NCI-H2196 treated with DMSO at 0.1 percent for 48 hours (cell line): Measurements from ENCODE around the gene GDPD5.

Source experiments
- DNase-seq: peaks from one replicate; lab custom pipeline; 2025; ENCODE audit not compliant: unreplicated experiment; lab: John Stamatoyannopoulos, UW

GDPD5 gene

DNA sequence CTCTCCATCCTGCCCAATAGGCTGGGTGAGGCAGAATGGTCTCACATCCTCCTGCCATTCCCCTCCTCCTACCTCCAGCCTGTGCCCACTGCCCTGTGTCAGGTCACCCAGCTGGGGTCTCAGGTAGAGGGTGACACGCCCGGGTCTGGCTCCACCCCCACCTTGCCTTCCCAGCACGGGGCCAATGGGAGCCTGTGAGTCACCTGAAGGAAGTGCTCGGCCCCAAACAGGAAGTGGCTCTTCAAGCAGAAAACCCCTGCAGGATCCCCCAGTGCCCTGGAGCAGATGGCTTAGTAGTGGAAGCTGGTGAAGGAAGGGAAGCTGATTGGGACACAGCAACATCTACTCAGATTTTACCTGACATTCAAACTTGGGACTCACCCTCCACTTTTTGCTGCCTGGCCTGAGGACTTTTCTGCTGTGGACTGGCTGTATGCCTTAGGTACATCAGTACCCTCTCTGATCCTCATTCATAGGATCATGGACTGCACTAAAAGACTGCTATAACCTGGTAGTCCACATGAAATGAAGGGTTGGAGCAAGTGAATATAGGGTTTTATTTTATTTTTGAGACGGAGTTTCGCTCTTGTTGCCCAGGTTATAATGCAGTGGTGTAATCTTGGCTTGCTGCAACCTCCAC lies 33.4 kb downstream of the GDPD5 start:
- no peak for DNase-seq

DNA sequence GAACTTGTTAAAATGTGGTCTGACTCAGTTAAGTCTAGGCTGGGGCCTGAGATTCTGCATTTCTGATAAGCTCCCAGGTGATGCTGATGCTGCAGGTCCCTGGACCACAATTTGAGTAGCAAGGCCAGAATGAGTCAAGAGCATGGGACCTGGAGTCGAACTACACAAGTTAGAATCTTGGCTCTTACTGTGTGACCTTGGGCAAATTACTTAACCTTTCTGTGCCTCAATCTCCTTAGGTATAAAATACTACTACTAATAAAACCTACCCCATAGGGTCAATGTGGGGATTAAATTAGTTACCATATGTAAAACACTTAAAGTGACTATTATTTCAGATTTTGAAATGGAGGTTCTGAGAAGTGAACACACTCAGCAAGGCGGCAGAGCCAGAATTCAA lies 34.3 kb downstream of the GDPD5 start:
- DNase-seq: no peak

DNA sequence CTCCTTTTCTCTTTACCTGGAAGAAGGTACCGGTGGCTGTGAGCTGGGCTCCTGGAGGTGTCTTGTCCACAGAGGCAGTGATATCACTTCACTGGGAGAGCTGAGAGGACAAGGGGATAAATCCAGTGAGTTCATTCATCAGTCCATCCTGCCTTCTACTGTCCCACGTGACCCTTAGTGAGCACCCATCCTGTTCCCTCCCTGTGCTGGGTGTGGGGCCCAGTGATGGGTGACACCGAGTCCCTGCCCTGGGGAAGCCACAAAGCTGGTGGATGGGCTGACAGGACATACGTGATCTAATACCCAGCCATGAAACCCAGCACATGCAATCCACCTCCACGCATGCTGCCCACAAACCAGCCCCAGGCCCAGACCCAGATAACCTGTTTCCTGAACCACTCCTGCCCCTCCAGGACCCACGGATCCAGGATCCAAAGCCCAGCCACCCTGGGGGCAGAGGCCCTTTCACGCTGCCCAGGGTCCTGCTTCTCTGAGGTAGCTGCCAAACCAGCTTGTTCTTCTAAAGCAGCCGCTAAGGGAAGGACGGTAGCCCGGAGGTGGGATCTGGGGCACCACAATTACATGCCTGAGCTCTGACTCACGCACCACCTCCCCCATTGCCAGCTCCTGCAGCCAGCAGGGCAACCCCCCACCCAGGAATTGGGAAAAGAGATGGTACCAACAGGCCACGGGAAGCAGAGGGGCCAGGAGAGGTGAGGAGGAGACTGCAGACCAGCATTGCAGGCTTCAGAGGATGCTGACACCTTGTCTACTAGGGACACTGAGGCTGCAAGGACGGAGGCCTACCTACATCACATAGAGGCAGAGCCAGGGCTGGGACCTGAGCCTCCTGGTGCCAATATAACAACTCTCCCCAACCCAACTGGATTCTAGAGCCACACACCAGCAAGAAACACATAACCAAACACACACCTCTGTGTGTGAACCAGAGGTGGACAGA lies 35.2 kb downstream of the GDPD5 start:
- no peak for DNase-seq

DNA sequence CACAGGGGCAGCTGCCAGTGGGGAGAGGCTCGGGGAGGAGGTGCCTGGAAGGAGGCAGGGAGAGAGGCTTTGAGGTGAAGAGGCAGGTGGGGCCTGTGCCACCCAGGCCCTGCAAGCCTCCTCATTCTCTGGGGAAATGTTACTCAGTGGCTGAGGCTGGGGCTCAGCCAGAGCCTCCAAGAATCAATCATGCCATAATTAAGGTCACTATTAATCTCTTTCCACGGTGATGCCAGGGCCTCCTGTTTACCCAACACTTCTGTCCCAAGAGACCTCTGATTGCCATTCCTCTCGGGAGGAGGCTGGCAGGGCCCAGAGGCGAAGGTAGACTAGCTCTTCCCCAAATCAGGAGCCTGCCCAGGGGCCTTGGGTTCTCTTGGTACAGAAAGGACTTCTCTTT lies 38.4 kb downstream of the GDPD5 start:
- DNase-seq: no peak

DNA sequence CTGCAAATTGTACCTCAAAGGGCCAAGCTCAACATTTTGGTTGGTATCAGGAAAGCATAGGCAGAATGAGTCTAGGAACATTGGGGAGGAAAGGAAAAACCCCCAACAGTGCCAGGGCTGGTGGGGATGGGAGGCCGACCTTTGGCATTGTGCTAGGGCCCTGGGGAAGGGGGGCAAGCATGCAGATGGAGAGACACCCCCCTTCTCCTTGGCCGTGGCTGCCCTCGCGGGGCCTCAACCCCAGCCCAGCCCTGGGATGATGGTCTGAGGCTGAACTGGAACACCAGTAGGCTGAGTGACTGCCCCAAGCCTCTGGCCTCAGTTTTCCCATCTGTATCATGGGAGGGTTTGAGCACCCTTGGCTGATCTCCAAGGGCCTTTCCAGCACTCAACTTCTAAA lies 40.0 kb downstream of the GDPD5 start:
- no peak for DNase-seq

DNA sequence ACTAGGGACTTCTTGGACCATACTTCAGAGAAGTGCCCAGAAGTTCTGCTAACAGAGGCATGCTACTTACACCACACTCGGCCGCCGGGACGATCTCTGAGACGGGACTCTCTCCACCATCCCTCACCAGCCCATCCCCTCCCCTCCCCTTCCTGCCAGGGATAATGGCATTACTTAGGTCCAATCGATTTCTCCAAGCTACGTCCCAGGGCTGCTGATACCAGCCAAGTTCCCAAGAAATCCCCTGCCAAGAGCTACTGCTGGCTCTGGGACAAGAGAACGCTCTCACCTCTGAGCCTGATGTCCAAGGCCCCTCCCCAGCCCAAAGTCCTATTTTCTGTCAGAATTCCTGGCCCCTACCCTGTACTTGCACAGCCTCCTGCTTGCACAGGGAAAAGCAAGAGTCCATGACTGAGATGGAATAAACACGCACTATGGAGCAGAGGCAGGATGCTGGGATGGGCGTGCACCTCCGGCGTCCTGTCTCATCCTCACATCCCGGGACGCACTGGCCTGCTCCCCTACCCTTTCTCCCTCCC lies 42.7 kb downstream of the GDPD5 start:
- no peak for DNase-seq

DNA sequence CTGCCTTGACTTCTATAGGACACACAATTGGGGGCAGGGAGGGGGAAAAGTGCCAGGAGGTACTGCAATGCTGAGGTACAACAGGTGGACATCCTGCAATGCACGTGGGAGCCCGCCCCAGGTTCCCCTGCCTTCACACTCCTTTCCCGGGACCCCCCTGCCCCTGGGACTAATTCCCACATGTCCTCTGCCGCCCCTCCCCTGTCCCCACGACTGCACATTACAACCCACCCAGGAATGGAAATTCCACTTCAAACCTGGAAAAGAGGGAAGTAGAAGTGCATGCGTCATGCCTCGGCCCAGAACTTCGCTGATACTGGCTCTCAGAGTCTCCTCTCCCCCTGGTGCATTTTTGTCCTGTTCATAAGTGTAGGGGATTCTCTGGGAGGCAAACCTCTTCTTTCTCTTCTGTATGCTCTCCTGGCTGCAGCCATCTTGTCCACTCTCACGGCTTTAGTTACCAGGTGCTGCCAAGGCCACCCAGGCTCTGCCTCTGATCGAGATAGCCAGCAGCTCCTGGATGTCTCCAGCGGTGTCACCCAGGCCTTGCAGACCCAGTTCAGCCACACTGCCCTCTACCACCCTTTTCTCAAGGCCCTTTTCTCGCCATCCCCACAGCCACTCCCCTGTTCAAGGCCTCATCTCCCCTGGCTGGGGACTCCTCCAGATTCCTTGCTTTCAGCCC lies 43.7 kb downstream of the GDPD5 start:
- DNase-seq: no peak

DNA sequence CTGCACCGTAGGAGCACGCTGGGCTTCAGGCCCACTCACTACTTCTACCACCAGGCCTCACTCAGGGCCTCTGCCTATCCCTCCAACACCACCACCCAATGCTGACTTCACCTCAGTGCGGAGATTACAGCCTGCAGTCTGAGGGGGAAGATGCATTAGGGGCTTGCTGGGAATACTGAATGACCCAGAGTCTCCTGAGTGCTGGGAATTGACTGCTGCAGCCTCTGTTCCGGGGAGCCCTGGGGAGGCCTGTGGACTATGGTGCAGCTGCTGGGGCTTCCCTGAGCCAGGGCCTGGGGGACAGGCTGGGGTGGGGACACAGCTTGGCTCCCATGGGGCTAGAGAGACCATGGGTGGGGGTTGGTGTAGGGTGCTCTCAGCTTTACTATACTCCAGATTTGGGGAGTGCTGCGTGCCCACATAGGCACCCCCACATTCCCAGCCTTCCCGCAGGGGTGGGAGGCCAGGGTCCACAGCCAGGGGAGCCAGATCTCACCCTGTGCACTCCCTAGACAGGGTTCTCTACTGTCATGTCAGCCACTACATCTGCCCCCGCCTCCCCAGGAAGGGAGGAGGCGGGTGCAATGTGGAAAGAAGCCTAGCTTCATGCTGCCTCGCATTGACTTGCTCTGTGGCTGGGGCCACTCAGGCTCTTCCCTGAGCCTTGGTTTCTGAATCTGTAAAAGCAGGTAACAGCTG lies 44.4 kb downstream of the GDPD5 start:
- no peak for DNase-seq

DNA sequence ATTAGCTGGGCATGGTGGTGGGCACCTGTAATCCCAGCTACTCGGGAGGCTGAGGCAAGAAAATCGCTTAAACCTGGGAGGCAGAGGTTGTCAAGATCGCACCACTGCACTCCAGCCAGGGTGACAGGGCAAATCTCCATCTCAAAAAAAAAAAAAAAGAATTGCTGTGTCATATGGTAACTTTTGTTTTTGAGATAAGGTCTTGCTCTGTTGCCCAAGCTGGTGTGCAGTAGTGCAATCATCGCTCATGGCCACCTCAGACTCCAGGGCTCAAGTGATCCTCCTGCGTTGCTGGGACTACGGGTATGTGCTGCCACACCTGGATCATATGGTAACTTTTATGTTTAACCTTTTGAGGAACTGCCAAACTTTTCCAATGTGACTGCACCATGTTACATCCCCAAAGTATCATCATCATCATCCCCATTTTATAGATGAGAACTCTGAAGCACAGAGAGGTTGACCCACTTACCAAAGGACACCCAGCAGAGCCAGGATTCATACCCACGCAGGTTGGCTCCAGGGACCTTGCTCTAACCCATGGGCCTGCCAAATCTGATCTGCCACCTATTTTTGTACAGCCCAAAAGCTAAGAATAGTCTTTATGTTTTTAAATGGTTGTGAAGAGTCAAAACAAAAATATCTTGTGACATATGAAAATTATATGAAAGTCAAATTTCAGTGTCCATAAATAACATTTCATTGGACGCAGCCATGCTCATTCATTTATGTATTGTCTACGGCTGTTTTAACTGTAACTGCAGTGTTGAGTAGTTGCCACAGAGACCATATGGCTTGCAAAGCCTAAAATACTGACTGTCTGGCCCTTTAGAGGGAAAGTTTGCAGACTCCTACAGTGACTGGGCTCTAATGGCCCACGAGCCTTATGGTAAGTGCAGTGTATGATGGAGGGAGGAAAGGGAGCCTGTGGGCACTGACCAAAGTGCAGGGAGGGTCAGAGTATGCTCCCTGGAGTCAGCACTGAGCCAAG lies 45.3 kb downstream of the GDPD5 start:
- no peak for DNase-seq

DNA sequence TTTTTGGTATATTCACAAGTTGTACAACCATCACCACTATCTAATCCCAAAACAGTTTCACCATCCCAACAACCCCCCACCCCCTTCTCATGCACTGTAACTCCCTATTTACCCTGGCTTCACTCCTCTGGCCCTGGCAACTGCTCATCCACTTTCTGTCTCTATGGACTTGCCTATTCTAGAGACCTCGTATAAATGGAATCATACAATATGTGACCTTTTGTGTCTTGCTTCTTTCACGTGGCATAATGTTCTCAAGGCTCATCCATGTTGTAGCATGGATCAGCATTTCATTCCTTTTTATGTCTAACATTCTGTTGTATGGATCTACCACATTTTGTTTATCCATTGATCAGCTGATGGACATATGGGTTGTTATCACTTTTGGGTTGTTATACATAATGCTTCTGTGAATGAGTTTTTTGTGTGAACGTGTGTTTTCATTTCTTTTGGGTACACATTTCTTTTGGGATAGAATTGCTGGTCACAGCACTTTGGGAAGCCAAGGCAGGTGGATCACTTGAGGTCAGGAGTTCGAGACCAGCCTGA lies 46.1 kb downstream of the GDPD5 start:
- no peak for DNase-seq

DNA sequence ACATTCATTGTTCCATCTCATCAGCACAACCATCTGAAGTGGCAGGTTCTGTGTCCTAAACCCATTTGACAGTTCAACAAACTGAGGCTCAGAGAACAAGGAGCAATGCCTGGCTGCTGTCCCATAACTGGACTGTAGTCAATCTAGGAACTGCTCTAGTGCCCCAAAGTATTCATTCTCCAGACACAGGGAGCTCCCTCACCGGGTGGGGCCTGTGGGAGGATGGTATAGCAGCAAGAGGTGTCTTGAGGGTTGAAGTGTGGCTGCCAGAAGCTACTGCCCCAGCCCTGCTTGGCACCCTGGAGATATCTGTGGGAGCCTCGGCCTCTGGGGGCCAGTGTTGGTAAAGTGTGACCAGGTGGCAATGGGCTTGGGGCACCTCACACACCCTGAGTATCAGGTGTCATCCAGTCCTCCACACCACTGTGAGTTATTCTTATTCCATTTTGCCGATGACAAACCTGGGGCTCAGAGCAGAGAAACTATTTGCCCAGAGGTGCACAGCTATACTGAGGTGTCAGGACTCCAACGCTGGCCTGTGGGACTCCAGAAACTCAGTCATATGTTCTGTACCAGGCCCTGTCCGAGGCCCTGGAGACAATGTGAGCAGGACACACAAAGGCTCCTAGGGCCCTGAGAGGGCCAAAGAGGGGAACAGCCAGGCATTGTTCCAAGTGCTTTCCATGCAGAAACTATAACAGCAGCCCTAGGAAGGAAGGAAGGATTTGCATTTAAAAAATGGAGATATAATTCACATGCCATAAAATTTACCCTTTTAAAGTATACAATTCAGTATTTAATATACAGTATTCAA lies 46.8 kb downstream of the GDPD5 start:
- DNase-seq: no peak

DNA sequence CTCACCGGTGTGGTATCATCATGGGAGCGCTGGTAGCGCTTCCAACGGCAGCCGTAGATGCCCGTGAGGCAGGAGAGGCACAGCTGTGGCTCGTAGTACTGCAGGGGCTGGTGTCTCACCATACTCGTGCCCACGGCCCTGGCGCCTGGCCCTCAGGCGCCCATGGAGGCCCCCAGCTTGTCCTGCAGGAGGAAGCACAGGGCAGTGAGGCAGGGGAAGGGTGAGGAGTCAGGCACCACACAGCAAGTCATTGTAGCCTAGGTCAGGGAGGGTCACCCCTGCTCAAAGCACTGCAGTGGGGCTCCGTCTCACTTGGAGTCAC lies 48.2 kb downstream of the GDPD5 start:
- no peak for DNase-seq

DNA sequence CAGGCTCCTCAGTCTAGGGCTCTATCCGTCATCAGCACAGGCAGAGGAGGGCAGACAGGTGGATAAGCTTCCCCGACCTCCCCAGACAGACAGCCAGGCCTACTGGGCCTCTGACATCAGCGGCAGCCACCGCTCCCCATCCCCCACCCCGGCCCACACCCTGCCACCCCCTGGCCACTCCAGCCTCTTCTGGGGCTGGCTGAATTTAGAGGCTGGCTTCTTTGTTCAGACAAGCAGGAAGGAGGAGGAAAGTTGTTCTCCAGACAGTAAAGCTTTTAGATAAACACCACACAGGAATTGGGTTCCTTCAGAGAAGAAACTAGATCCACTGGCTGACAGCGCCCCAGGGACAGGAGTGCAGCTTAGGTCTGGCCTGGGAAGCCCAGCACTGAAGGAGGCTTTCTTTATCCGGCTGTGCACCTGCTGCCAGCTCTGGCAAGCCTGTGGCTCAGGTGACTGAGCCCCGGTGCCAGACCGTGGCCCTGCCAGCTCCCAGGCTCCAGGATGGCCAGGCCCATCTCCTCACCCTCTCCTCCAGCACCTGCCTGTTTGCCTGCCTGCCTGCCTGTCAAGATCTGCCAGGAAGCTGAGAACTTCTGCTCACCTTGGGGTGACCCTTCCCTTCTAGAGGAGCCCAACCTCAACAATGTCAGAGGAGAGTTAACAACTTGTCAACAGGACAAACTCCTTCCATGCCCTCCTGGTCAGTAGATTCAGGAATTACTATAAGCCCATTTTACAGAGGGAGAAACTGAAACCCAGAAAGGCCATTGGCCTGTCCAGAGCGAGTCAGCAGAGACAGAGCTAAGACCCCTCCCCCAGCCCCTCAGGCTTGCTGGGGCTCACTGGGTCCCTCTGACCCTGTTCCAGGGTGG lies 48.8 kb downstream of the GDPD5 start:
- peak; percentile 93 for DNase-seq

DNA sequence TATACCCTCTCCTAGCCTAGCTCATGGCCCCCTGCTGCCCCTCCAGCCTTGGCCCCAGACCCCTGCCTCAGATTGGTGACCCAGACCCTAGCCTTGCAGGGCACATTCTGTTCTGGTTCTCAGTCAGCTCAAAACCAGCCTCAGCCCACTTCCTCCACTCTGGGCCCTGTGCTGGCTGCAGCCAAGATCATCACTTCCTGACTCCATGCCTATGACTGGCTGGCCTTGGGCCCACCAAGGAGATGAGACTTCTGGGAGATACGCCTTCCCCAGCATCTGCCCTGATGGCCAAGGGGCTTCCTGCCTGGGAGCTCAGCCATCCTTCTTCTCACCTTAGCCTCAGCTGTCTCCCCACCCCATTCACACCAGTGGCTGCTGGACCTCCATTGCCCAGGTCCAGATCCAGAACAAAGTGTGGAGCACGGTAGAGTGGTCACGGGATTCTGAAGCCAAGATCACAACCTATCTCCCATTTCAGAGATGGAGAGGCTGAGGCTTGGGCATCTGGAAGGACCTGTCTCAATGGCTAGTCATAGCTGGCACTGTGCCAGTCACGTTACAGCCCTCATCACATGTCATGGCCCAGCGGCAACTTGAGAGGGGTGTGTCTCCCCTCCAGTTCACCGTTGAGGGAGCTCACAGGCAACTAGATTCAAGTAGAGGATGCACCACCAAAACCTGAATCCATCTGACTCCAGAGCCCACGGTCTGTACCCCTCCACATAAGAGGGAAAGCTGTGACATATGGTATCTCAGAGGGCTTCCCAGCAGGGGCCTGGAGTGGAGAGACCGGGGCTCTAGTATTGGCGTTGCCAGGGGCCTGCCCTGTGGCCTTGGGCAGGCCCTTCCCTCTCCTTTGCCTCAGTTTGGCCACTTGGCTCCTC lies 49.7 kb downstream of the GDPD5 start:
- no peak for DNase-seq

DNA sequence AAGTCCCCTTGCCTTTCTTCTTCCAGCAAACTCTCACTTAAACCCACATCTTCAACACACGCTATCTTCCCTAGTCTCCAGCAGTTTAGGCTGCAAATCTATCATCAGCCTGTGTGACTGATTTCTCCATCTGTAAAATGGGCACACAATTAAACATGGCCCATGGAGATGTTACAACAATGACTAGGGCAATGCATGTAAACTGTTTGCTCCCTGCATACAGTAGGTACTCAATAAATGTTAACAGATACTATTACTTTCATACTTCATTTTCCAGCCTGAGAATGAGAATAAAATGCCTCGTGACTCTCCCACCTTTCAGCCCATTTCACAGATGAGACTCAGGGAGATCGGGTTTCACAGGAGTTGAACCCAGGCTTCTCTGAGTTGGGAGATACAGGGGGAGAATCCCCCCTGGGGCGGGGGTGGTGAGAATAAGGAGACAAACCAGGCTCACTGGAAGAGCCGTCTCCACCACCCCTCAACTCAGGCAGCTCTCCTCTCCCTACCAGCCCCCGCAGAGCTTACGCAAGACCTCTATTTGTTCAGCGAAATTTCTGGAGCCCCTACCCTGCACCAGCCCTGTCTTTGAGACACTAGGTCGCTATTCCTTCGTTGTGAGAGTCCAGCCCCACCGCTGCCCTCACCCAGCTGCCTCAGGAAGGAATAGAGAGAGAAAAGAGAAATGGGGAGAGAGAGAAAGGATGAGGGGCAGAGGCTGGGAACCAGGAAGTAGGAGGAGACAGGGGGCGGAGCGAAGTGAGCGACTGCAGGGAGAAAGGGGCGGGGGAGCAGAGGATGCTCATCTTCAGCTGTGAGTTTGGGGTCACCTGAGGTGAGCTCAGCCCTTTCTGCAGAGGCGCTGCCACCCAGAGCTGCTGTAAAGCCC lies 50.6 kb downstream of the GDPD5 start:
- DNase-seq: peak; percentile 40

DNA sequence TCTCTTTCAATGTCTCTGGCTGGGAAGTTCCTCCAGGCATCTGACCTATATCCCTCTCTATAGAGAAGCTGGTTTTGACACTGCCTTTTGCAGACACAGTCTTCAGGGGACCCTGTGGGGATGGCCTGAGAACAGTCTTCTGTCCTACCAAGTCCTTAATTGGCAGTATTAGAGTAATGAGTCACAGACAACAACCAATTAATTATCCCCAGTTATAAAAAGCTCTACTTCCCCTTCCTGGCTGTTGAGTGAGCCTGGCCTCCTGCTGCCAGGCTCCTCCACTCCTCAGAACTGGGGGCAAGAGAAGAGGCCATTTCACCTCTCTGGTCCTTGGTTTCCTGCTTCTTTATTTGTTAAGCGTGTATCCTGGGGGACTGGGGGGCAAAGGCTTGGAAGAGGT lies 51.5 kb downstream of the GDPD5 start:
- no peak for DNase-seq
